CD4-positive, alpha-beta T cell (primary cell): Measurements from ENCODE around the gene GLB1L. TPM values are rescaled to one million over a fixed set of nuclear protein-coding genes. Genes with fewer than 3 reads are reported as not detected.

Source experiments
- ATAC-seq: fragments of 200-7000 bp; cut with Tn5 transposase; one replicate; pipeline ENCODE4 v1.10.0; 2022; ENCODE audit warnings: mild to moderate bottlenecking; ENCODE audit not compliant: poor library complexity
- CTCF ChIA-PET: fragments of 350-600 bp; sonication (Branson Sonifier 250); formaldehyde crosslinking; loops from one replicate; lab custom pipeline; 2021; ENCODE audit warnings: antibody characterized with exemption, inconsistent platforms; lab: Charles Lee
- POLR2A ChIA-PET: fragments of 350-600 bp; sonication (Branson Sonifier 250); formaldehyde crosslinking; loops from one replicate; lab custom pipeline; 2021; ENCODE audit warnings: antibody characterized with exemption, inconsistent platforms; lab: Charles Lee
- DNase-seq, 14 experiments: peaks; one replicate each; pipeline ENCODE4 v3.0.0-alpha.2; 2013 to 2020; ENCODE audit warnings: mixed read lengths in 2 of 14
- H3K27ac ChIP-seq, 2 donors: one replicate each; pipeline versions ENCODE4 v1.5.1 to v1.7.0; 2013; ENCODE audit warnings: low read length in 2 of 2, low read depth in 1 of 2, mild to moderate bottlenecking in 1 of 2
- H3K27me3 ChIP-seq, 2 experiments: 1 replicate in 1 of 2; 2 replicates in 1 of 2; pipeline versions ENCODE4 v1.6.1 to v1.7.0; 2013; ENCODE audit warnings: low read length in 2 of 2, control low read depth in 1 of 2, mild to moderate bottlenecking in 1 of 2, moderate library complexity in 1 of 2; ENCODE audit not compliant: insufficient read depth in 2 of 2, control insufficient read depth in 1 of 2
- H3K36me3 ChIP-seq: one replicate; pipeline ENCODE4 v1.6.1; 2013; ENCODE audit warnings: low read length, control low read depth; ENCODE audit not compliant: insufficient read depth
- H3K4me1 ChIP-seq: one replicate; pipeline ENCODE4 v1.6.1; 2013; ENCODE audit warnings: low read length, control low read depth; ENCODE audit not compliant: insufficient read depth
- H3K4me3 ChIP-seq: one replicate; pipeline ENCODE4 v1.5.1; 2013; ENCODE audit warnings: mild to moderate bottlenecking, low read length, moderate library complexity
- H3K9me3 ChIP-seq, 2 experiments: 1 replicate in 1 of 2; 2 replicates in 1 of 2; pipeline versions ENCODE4 v1.6.1 to v1.7.0; 2013; ENCODE audit warnings: low read length in 2 of 2, mild to moderate bottlenecking in 2 of 2, control low read depth in 1 of 2, moderate library complexity in 1 of 2; ENCODE audit not compliant: control insufficient read depth in 1 of 2, insufficient read depth in 1 of 2
- H3K27ac Mint-ChIP-seq: one replicate; pipeline ENCODE4 v1.8.0; 2020; ENCODE audit warnings: mixed read lengths
- H3K27me3 Mint-ChIP-seq: one replicate; pipeline ENCODE4 v1.8.0; 2021; ENCODE audit warnings: mixed read lengths
- H3K36me3 Mint-ChIP-seq: one replicate; pipeline ENCODE4 v1.8.0; 2021; ENCODE audit warnings: low read depth, mixed read lengths
- H3K4me1 Mint-ChIP-seq: one replicate; pipeline ENCODE4 v1.8.0; 2021; ENCODE audit warnings: low read depth, mixed read lengths
- H3K4me3 Mint-ChIP-seq: one replicate; pipeline ENCODE4 v1.8.0; 2020; ENCODE audit warnings: mild to moderate bottlenecking, mixed read lengths
- H3K9me3 Mint-ChIP-seq: one replicate; pipeline ENCODE4 v1.8.0; 2020; ENCODE audit warnings: mixed read lengths
- CTCF ChIP-seq: fragments of 200-600 bp; IDR thresholded peaks from one replicate; pipeline ENCODE4 v1.8.0; 2022; ENCODE audit warnings: antibody characterized with exemption, mild to moderate bottlenecking
- intact Hi-C, 2 experiments: fragments of 100-400 bp; cut with DNase I in 1 of 2; cut with micrococcal nuclease in 1 of 2; formaldehyde crosslinking; loops; one replicate each; pipeline versions ENCODE4 v1.15.1 to v1.9.0; 2023 to 2025; cut with DNase I, micrococcal nuclease
- total RNA-seq, 174 experiments: library from RNA in 2 of 174; stranded (reverse) in 2 of 174; gene quantifications; one replicate each; pipeline ENCODE4 v1.2.3 and lab custom pipeline; 2021 to 2026

GLB1L gene
- total RNA-seq, 2 experiments from 2014 or later = 2.4 to 3.0 TPM

GRCh38 chr2:219273937-219274336 is 28.7 kb upstream of the GLB1L start:
- H3K36me3 ChIP-seq = no peaks in the 10 kb centered on the region
- no peak overlapping the region for H3K27ac ChIP-seq
- H3K4me1 ChIP-seq = peaks cover 17% of the 10 kb centered on the region
- no peak for DNase-seq
- no peak overlapping the region for H3K4me3 ChIP-seq
- TF ChIP-seq CTCF = no peak
- POLR2A ChIA-PET = interaction anchor here (0.8 to 2.1 kb wide), 2 partner anchors 19 to 21 kb away, joined by 3 to 7 read pairs; partner anchors contain the start of genes TUBA4A and TUBA4B
- Mint-ChIP-seq H3K27me3 (no peaks in the 10 kb centered on the region), H3K4me1 (peaks cover 18% of the 10 kb centered on the region), H3K4me3 (no peak overlapping the region), H3K27ac (no peak overlapping the region), H3K9me3 (no peaks in the 10 kb centered on the region), H3K36me3 (no peaks in the 10 kb centered on the region)
- intact Hi-C loops = no loop called here
- no peaks in the 10 kb centered on the region for H3K9me3 ChIP-seq
- ATAC-seq = no peak
- CTCF ChIA-PET = interaction anchor here (1.2 to 2.1 kb wide), 2 partner anchors 19 to 21 kb away, joined by 3 to 15 read pairs; no protein-coding TSS in a partner anchor
- peaks cover 0 to 2% of the 10 kb centered on the region in 2 experiments for H3K27me3 ChIP-seq

GRCh38 chr2:219272995-219273394 is 27.8 kb upstream of the GLB1L start:
- peaks cover 0 to 2% of the 10 kb centered on the region in 2 experiments for H3K27me3 ChIP-seq
- H3K36me3 Mint-ChIP-seq = no peaks in the 10 kb centered on the region
- H3K36me3 ChIP-seq = no peaks in the 10 kb centered on the region
- no peaks in the 10 kb centered on the region for H3K27me3 Mint-ChIP-seq
- no peak for DNase-seq
- H3K4me3 Mint-ChIP-seq = no peak overlapping the region
- no peak for TF ChIP-seq CTCF
- peaks cover 8% of the 10 kb centered on the region for H3K4me1 ChIP-seq
- H3K9me3 ChIP-seq = no peaks in the 10 kb centered on the region
- H3K9me3 Mint-ChIP-seq = no peaks in the 10 kb centered on the region
- H3K4me3 ChIP-seq = no peak overlapping the region
- no peak overlapping the region for H3K27ac Mint-ChIP-seq
- no peak overlapping the region for H3K27ac ChIP-seq
- intact Hi-C loops = no loop called here
- ATAC-seq = no peak
- POLR2A ChIA-PET = interaction anchor here (2.1 kb wide), 1 partner anchor 20 kb away, joined by 7 read pairs; the partner anchor contains the start of genes TUBA4A and TUBA4B
- CTCF ChIA-PET = interaction anchor here (2.1 kb wide), 1 partner anchor 22 kb away, joined by 15 read pairs; no protein-coding TSS in a partner anchor
- H3K4me1 Mint-ChIP-seq = peaks cover 9% of the 10 kb centered on the region

- no peak overlapping the region for H3K4me3 ChIP-seq
- H3K36me3 Mint-ChIP-seq = no peaks in the 10 kb centered on the region
- H3K4me3 Mint-ChIP-seq = no peak overlapping the region
- H3K27ac ChIP-seq = no peak overlapping the region
- H3K27me3 ChIP-seq = peaks cover 0 to 2% of the 10 kb centered on the region in 2 experiments
- peaks cover 2% of the 10 kb centered on the region for H3K4me1 Mint-ChIP-seq
- no peaks in the 10 kb centered on the region for H3K9me3 ChIP-seq
- intact Hi-C loops = no loop called here
- H3K27ac Mint-ChIP-seq = no peak overlapping the region
- ChIA-PET POLR2A (interaction anchor here (2.1 kb wide), 1 partner anchor 19 kb away, joined by 7 read pairs; the partner anchor contains the start of genes TUBA4A and TUBA4B), CTCF (no interaction called here)
- DNase-seq = no peak
- no peaks in the 10 kb centered on the region for H3K36me3 ChIP-seq
- TF ChIP-seq CTCF = no peak
- H3K9me3 Mint-ChIP-seq = no peaks in the 10 kb centered on the region
- no peak for ATAC-seq
- no peaks in the 10 kb centered on the region for H3K27me3 Mint-ChIP-seq
- H3K4me1 ChIP-seq = peaks cover 2% of the 10 kb centered on the region
Observed at GRCh38 chr2:219272356-219272755, 27.1 kb upstream of the GLB1L start.
